ENCODE measurements around the gene DUSP19. TPM values are rescaled to one million over a fixed set of nuclear protein-coding genes. Genes with fewer than 3 reads are reported as not detected.
"Not testable (repeated sequence)": the region's sequence is repeated elsewhere in the genome, so short reads cannot be mapped to it uniquely, and the experiment has no call there.

The DUSP19 gene
- total and polyA plus RNA-seq, 9 donors, result 1.6 to 2.7 (median 1.9) TPM

- DNase-seq, result peak; percentile 71
- under 1% methylated on average over 79 of the region's 91 CpGs for WGBS (ENCODE audit: insufficient coverage)
- Histone ChIP-seq H3K4me1 (ENCODE audit: control insufficient read depth, insufficient read depth, low read length) (peaks cover 2% of the 10 kb centered on the region), H3K27ac (ENCODE audit: low read length) (peak overlapping the region; percentile 95), H3K9me3 (replicated peaks; ENCODE audit: control insufficient read depth, low read depth, low read length) (no peaks in the 10 kb centered on the region), H3K36me3 (ENCODE audit: control insufficient read depth, insufficient read depth, low read length) (no peaks in the 10 kb centered on the region), H3K27me3 (ENCODE audit: control insufficient read depth, insufficient read depth, low read length) (peaks cover 3% of the 10 kb centered on the region), H3K4me3 (ENCODE audit: low read length) (peak overlapping the region; percentile 70)
Measured at GRCh38 chr2:183037553-183038340, 40.8 kb upstream of the DUSP19 start.

- H3K9me3 ChIP-seq (replicated peaks; ENCODE audit: control insufficient read depth, low read depth, low read length), result no peaks in the 10 kb centered on the region
- H3K27ac ChIP-seq (ENCODE audit: low read length), result peak within 1 kb of the TSS; percentile 98
- H3K36me3 ChIP-seq (ENCODE audit: control insufficient read depth, insufficient read depth, low read length), result no peaks in the 10 kb centered on the region
- WGBS (ENCODE audit: insufficient coverage), result under 1% methylated on average over 47 of the region's 68 CpGs
- DNase-seq, result peak; percentile 95
- peaks cover 2% of the 10 kb centered on the region for H3K4me1 ChIP-seq (ENCODE audit: control insufficient read depth, insufficient read depth, low read length)
- H3K27me3 ChIP-seq (ENCODE audit: control insufficient read depth, insufficient read depth, low read length), result peaks cover 3% of the 10 kb centered on the region
- peak within 1 kb of the TSS; percentile 71 for H3K4me3 ChIP-seq (ENCODE audit: low read length)
Measured at GRCh38 chr2:183038341-183039300, 39.9 kb upstream of the DUSP19 start, which contains the start of gene NCKAP1. TSS of gene NCKAP1 (minus strand) at chr2:183038457. CDS start at chr2:183038099, 358 bp downstream.

DNA sequence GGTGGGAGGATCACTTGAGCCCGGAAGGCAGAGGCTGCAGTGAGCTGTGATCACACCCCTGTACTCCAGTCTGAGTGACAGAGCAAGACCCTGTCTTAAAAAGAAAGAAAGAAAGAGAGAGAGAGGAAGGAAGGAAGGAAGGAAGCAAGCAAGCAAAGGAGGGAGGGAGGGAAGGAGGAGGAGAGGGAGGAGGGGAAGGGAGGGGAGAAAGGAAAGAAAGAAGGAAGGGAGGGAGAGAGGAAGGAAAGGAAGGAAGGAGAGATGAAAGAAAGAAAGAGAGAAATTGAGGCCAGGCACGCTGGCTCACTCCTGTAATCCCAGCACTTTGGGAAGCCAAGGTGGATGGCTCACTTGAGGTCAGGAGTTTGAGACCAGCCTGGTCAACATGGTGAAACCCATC, 37.9 kb upstream of the DUSP19 start:
- H3K4me3 ChIP-seq (ENCODE audit: low read length), result no peak overlapping the region
- no peak overlapping the region for H3K27ac ChIP-seq (ENCODE audit: low read length)
- WGBS (ENCODE audit: insufficient coverage), result 100% methylated on average over 1 of the region's 2 CpGs
- H3K4me1 ChIP-seq (ENCODE audit: control insufficient read depth, insufficient read depth, low read length), result peaks cover 2% of the 10 kb centered on the region
- no peaks in the 10 kb centered on the region for H3K36me3 ChIP-seq (ENCODE audit: control insufficient read depth, insufficient read depth, low read length)
- no peaks in the 10 kb centered on the region for H3K9me3 ChIP-seq (replicated peaks; ENCODE audit: control insufficient read depth, low read depth, low read length)
- DNase-seq, result no peak
- H3K27me3 ChIP-seq (ENCODE audit: control insufficient read depth, insufficient read depth, low read length), result peaks cover 3% of the 10 kb centered on the region

- H3K27me3 ChIP-seq (ENCODE audit: control insufficient read depth, insufficient read depth, low read length); DNase-seq; H3K36me3 ChIP-seq (ENCODE audit: control insufficient read depth, insufficient read depth, low read length); H3K27ac ChIP-seq (ENCODE audit: low read length); H3K4me3 ChIP-seq (ENCODE audit: low read length); H3K4me1 ChIP-seq (ENCODE audit: control insufficient read depth, insufficient read depth, low read length); H3K9me3 ChIP-seq (replicated peaks; ENCODE audit: control insufficient read depth, low read depth, low read length): not testable (repeated sequence)
- 79% methylated on average over 4 of the region's 8 CpGs for WGBS (ENCODE audit: insufficient coverage)
Measured at GRCh38 chr2:183043580-183043979, 35.0 kb upstream of the DUSP19 start.

DNA sequence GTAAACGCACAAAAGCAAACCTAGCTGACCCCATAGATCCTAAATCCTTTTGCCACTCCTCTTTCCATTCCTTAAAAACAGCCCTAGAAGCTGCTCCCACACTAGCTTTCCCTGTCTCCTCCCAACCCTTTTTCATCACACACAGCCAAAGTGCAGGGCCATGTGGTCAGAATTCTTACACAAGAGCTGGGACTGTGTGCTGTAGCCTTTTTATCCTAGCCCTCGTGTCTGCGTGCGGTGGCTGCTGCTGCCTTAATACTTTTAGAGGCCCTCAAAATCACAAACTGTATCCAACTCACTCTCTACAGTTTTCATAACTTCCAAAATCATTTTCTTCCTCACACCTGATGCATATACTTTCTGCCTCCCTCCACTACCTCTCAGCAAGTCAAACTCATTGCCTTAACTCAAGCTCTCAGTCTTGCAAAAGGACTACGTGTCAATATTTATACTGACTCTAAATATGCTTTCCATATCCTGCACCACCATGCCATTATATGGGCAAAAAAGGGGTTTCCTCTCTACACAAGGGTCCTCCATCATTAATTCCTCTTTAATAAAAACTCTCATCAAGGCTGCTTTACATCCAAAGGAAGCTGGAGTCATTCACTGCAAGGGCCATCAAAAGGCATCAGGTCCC, 30.9 kb upstream of the DUSP19 start:
- H3K27me3 ChIP-seq (ENCODE audit: control insufficient read depth, insufficient read depth, low read length); H3K36me3 ChIP-seq (ENCODE audit: control insufficient read depth, insufficient read depth, low read length); H3K27ac ChIP-seq (ENCODE audit: low read length); H3K9me3 ChIP-seq (replicated peaks; ENCODE audit: control insufficient read depth, low read depth, low read length); H3K4me1 ChIP-seq (ENCODE audit: control insufficient read depth, insufficient read depth, low read length); DNase-seq; H3K4me3 ChIP-seq (ENCODE audit: low read length): not testable (repeated sequence)
- 90% methylated on average over 5 of the region's 5 CpGs for WGBS (ENCODE audit: insufficient coverage)

DNA sequence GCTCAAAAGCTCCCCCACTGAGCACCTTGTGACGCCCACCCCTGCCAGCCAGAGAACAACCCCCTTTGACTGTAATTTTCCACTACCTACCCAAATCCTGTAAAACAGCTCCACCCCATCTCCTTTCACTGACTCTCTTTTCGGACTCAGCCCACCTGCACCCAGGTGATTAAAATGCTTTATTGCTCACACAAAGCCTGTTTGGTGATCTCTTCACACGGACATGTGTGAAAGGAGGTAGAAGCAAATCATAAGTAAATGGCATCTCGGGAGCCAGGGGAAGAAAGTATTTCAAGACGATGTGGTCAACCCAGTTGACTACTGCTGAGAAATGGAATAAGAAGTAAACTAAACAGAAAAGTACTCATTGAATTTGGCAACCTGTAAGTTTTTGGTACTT, 29.1 kb upstream of the DUSP19 start:
- 35% methylated on average over 4 of the region's 5 CpGs for WGBS (ENCODE audit: insufficient coverage)
- no peaks in the 10 kb centered on the region for H3K36me3 ChIP-seq (ENCODE audit: control insufficient read depth, insufficient read depth, low read length)

DNA sequence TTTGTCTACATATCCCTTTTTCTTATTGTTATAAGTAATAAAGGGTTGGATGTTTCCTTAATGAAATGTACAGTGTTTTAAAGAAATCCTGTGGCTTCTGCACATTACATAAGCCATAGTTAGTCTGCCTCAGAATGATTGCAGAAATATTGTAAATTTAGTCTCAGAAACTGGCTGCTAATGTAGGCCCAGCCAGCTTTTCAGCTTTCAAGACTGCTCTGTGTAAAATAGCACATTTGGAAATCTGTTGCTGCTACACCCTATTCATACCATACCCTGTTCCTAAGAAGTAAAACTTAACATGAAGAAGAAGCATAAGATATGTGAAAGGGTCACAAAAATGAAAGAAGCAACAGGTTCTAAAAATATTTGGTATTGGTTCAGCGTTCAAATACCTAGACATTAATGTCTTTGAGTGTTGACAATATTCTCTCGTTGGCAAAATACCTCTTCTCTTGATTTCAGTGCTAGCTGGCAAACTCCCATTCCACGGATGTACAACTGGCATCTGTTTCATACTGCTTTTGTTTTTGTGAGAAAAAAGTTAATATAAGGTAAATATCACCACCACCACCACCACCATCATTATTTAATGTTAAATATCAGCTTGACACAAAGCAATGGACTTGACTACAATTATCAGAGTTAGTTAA, 21.1 kb upstream of the DUSP19 start:
- no peak for DNase-seq
- Histone ChIP-seq H3K4me1 (ENCODE audit: control insufficient read depth, insufficient read depth, low read length) (no peaks in the 10 kb centered on the region), H3K4me3 (ENCODE audit: low read length) (no peak overlapping the region), H3K9me3 (replicated peaks; ENCODE audit: control insufficient read depth, low read depth, low read length) (no peaks in the 10 kb centered on the region), H3K27me3 (ENCODE audit: control insufficient read depth, insufficient read depth, low read length) (peaks cover 2% of the 10 kb centered on the region), H3K27ac (ENCODE audit: low read length) (no peak overlapping the region), H3K36me3 (ENCODE audit: control insufficient read depth, insufficient read depth, low read length) (no peaks in the 10 kb centered on the region)
- WGBS (ENCODE audit: insufficient coverage), result 83% methylated on average over 1 of the region's 3 CpGs

More for the DNA sequence above, 29.1 kb upstream of the DUSP19 start:
- DNase-seq, result no peak
- Histone ChIP-seq H3K9me3 (replicated peaks; ENCODE audit: control insufficient read depth, low read depth, low read length) (no peaks in the 10 kb centered on the region), H3K4me1 (ENCODE audit: control insufficient read depth, insufficient read depth, low read length) (no peaks in the 10 kb centered on the region), H3K27me3 (ENCODE audit: control insufficient read depth, insufficient read depth, low read length) (peaks cover 2% of the 10 kb centered on the region), H3K4me3 (ENCODE audit: low read length) (no peak overlapping the region), H3K27ac (ENCODE audit: low read length) (no peak overlapping the region)

- H3K36me3 ChIP-seq (ENCODE audit: control insufficient read depth, insufficient read depth, low read length), result no peaks in the 10 kb centered on the region
- WGBS (ENCODE audit: insufficient coverage), result no CpG with 5 or more reads among the region's 1 CpG
- no peaks in the 10 kb centered on the region for H3K27me3 ChIP-seq (ENCODE audit: control insufficient read depth, insufficient read depth, low read length)
- H3K27ac ChIP-seq (ENCODE audit: low read length), result no peak overlapping the region
- no peaks in the 10 kb centered on the region for H3K9me3 ChIP-seq (replicated peaks; ENCODE audit: control insufficient read depth, low read depth, low read length)
- no peaks in the 10 kb centered on the region for H3K4me1 ChIP-seq (ENCODE audit: control insufficient read depth, insufficient read depth, low read length)
- no peak overlapping the region for H3K4me3 ChIP-seq (ENCODE audit: low read length)
- no peak for DNase-seq
Measured at GRCh38 chr2:183059561-183059960, 19.0 kb upstream of the DUSP19 start.

DNA sequence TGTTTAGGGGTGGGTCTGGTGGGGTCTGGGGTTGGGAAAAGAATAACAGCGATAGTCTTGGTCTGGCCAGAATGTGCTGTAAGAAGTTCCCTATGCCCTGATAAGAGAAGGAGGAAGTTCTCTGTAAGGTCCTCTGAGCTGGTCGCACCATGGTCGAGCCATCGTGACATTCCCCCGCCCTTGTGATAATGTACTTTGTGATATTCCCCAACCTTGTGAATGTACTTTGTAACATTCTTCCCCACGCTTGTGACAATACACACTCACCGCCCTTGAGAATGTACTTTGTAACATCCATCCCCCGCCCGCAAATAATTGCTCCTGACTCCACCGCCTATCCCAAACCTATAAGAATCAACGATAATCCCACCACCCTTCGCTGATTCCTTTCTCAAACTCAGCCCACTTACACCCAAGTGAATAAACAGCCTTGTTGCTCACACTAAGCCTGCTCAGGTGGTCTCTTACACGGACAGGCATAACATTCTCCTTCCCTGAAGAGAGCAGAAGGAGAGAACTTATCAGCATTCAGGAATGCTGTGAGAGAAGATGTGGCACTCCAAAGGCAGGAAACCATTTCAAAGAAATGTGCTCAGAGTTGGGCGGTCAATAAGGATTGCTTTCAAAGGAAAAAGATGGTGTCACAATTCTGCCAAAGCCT, 17.8 kb upstream of the DUSP19 start:
- Histone ChIP-seq H3K27ac (ENCODE audit: low read length) (no peak overlapping the region), H3K9me3 (replicated peaks; ENCODE audit: control insufficient read depth, low read depth, low read length) (no peaks in the 10 kb centered on the region), H3K4me3 (ENCODE audit: low read length) (no peak overlapping the region), H3K27me3 (ENCODE audit: control insufficient read depth, insufficient read depth, low read length) (no peaks in the 10 kb centered on the region), H3K36me3 (ENCODE audit: control insufficient read depth, insufficient read depth, low read length) (no peaks in the 10 kb centered on the region), H3K4me1 (ENCODE audit: control insufficient read depth, insufficient read depth, low read length) (no peaks in the 10 kb centered on the region)
- DNase-seq, result no peak
- 94% methylated on average over 12 of the region's 14 CpGs for WGBS (ENCODE audit: insufficient coverage)

Data from muscle of leg (tissue), 11 donors.